Measurements from ENCODE around the gene TUBB4A.

GRCh38 chr19:6450166-6450565, 51.9 kb downstream of the TUBB4A start:
- TF ChIP-seq CTCF (conservative IDR thresholded peaks at IDR 0.05) (no peak), EZH2 (IDR thresholded peaks at IDR 0.05; ENCODE audit: low read depth) (no peak)
